Kidney (tissue), 14 donors: Measurements from ENCODE around the gene BET1L. TPM values are rescaled to one million over a fixed set of nuclear protein-coding genes. Genes with fewer than 3 reads are reported as not detected.

Source experiments
- DNase-seq, 5 donors: peaks; one replicate each; pipeline ENCODE4 v3.0.0-alpha.2; 2013 to 2020
- FAIRE-seq: peaks from 2 replicates; lab custom pipeline; 2012; peaks lifted over from hg19 to GRCh38; lab: Jason Lieb, UNC
- H3K27ac ChIP-seq, 2 donors: one replicate each; pipeline ENCODE4 v1.7.0; 2013; ENCODE audit warnings: low read depth in 2 of 2, low read length in 2 of 2, inconsistent platforms in 1 of 2
- H3K27me3 ChIP-seq: one replicate; pipeline ENCODE4 v1.7.1; 2013; ENCODE audit warnings: low read length, inconsistent platforms; ENCODE audit not compliant: control insufficient read depth, insufficient read depth
- H3K36me3 ChIP-seq, 3 donors: one replicate each; pipeline versions ENCODE4 v1.7.0 to v1.7.1; 2013; ENCODE audit warnings: low read length in 3 of 3, control low read depth in 1 of 3, inconsistent platforms in 1 of 3; ENCODE audit not compliant: insufficient read depth in 3 of 3, control insufficient read depth in 2 of 3
- H3K4me1 ChIP-seq, 3 donors: one replicate each; pipeline versions ENCODE4 v1.7.0 to v1.7.1; 2013; ENCODE audit warnings: low read length in 3 of 3, inconsistent platforms in 1 of 3, low read depth in 1 of 3; ENCODE audit not compliant: control insufficient read depth in 2 of 3, insufficient read depth in 2 of 3
- H3K4me3 ChIP-seq, 3 donors: one replicate each; pipeline versions ENCODE4 v1.7.0 to v1.8.1; 2013; ENCODE audit warnings: low read length in 3 of 3, control low read depth in 1 of 3, inconsistent platforms in 1 of 3
- H3K9ac ChIP-seq, 3 donors: one replicate each; pipeline versions ENCODE4 v1.7.0 to v1.7.1; 2013; ENCODE audit warnings: low read length in 3 of 3, control low read depth in 1 of 3, inconsistent platforms in 1 of 3
- H3K9me3 ChIP-seq, 3 donors: one replicate each; pipeline versions ENCODE4 v1.7.0 to v1.7.1; 2013; ENCODE audit warnings: low read length in 3 of 3, control low read depth in 1 of 3, inconsistent platforms in 1 of 3; ENCODE audit not compliant: control insufficient read depth in 2 of 3, insufficient read depth in 1 of 3
- CTCF ChIP-seq: IDR thresholded peaks from 3 replicates; pipeline ENCODE4 v1.5.1; 2012; ENCODE audit warnings: mild to moderate bottlenecking, moderate library complexity, borderline replicate concordance; ENCODE audit not compliant: insufficient read depth; ENCODE audit errors: extremely low read depth
- intact Hi-C: fragments of 100-400 bp; cut with DNase I; formaldehyde crosslinking; loops from one replicate; pipeline ENCODE4 v1.11.1; 2022
- polyA plus RNA-seq: library from polyadenylated mRNA; stranded (reverse); fragments of 350-450 nt; fragmentation: Illumina TruSeq; extraction: RNeasy Lipid Tissue Mini Kit (QIAGEN cat#74804); gene quantifications from one replicate; pipeline ENCODE4 v1.2.3, GENCODE V29; 2014; ENCODE audit warnings: low read depth, low replicate concordance; ENCODE audit not compliant: insufficient read depth
- total RNA-seq: library from RNA; stranded (reverse); fragmentation: NEBNext Ultra II Directional; extraction: Animal tissue kit (Norgen Biotek cat#: 25700); gene quantifications from one replicate; pipeline ENCODE4 v1.2.1, GENCODE V29; 2021
- donor health status: control.
- donor health status: control.
- donor health status: control.
- donor health status: control.
- donor health status: control.
- donor health status: DM: yes; HTN: yes; CAD: no.
- donor health status: Normal renal cell carcinoma (clear cell type).

Gene BET1L
- total and polyA plus RNA-seq, 2 donors from 2014 or later: 43.9 to 56.5 TPM

GRCh38 chr11:207863-208180 lies 623 bp upstream of the BET1L start:
- peak overlapping the region; percentile 83 to 93 (median 88) for H3K4me3 ChIP-seq
- H3K9me3 ChIP-seq: no peaks in the 10 kb centered on the region
- intact Hi-C loops: no loop called here
- H3K27me3 ChIP-seq: no peaks in the 10 kb centered on the region
- H3K27ac ChIP-seq: peak overlapping the region; percentile 97 to 99
- H3K9ac ChIP-seq: peak overlapping the region; percentile 79 to 88 (median 84)
- DNase-seq (no peak), FAIRE-seq (no peak)
- H3K4me1 ChIP-seq: peaks cover 0 to 42% (median 17%) of the 10 kb centered on the region in 3 donors
- H3K36me3 ChIP-seq: peaks cover 2 to 55% (median 45%) of the 10 kb centered on the region in 3 donors
- TF ChIP-seq CTCF: no peak

- H3K4me1 ChIP-seq: peaks cover 0 to 42% (median 17%) of the 10 kb centered on the region in 3 donors
Observed at GRCh38 chr11:206526-207207, 532 bp downstream of the BET1L start.

GRCh38 chr11:206002-206384 lies 1.2 kb downstream of the BET1L start:
- peak in 1 of 5 donors; percentile 38 for DNase-seq
- intact Hi-C loops: no loop called here
- FAIRE-seq: no peak
- no peaks in the 10 kb centered on the region for H3K9me3 ChIP-seq
- peaks cover 0 to 39% (median 17%) of the 10 kb centered on the region in 3 donors for H3K4me1 ChIP-seq
- peaks cover 2 to 37% (median 29%) of the 10 kb centered on the region in 3 donors for H3K36me3 ChIP-seq
- no peaks in the 10 kb centered on the region for H3K27me3 ChIP-seq
- no peak for TF ChIP-seq CTCF
- peak overlapping the region in 2 of 3 donors; percentile 81 to 95 for H3K9ac ChIP-seq
- H3K27ac ChIP-seq: no peak overlapping the region
- H3K4me3 ChIP-seq: peak overlapping the region in 2 of 3 donors; percentile 88 to 94

More at GRCh38 chr11:206526-207207, 532 bp downstream of the BET1L start:
- Histone ChIP-seq H3K4me3 (peak overlapping the region; percentile 77 to 94 (median 88)), H3K27me3 (no peaks in the 10 kb centered on the region), H3K9me3 (no peaks in the 10 kb centered on the region), H3K36me3 (peaks cover 2 to 44% (median 34%) of the 10 kb centered on the region in 3 donors), H3K27ac (peak overlapping the region; percentile 97 to 99), H3K9ac (peak overlapping the region; percentile 47 to 95 (median 81))
- TF ChIP-seq CTCF: no peak
- DNase-seq: peak in 1 of 5 donors; percentile 72
- no peak for FAIRE-seq
- intact Hi-C loops: no loop called here
